K562 (cell line): ENCODE measurements around the gene NRROS. TPM values are rescaled to one million over a fixed set of nuclear protein-coding genes. Genes with fewer than 3 reads are reported as not detected.
A peak's percentile ranks its signal among the peaks of the same experiment; 100 is the strongest.

Experiments
- ATAC-seq: fragments of 200-7000 bp; cut with Tn5 transposase; 3 replicates; pipeline ENCODE4 v1.9.1; 2020; ENCODE audit warnings: moderate library complexity
- BruUV-seq: library from RNA; stranded (reverse); fragments of 400-500 nt; replicated peaks from 2 replicates; lab custom pipeline; 2021; lab: Mats Ljungman, UMichigan
- CTCF ChIA-PET: fragments of 300-600 bp; formaldehyde crosslinking; extraction: SDS; loops from one replicate; lab custom pipeline; 2021; ENCODE audit warnings: low intra/inter-chr PET ratio; lab: Yijun Ruan, JAX
- POLR2A ChIA-PET: fragments of 300-600, 350-650 bp; sonication (Branson Sonifier 250); formaldehyde crosslinking; extraction: SDS; loops from one replicate; lab custom pipeline; 2021; ENCODE audit warnings: antibody characterized with exemption, inconsistent platforms; lab: Yijun Ruan, JAX
- DNase-seq, 4 experiments: peaks; one replicate each; pipeline versions ENCODE4 v3.0.0 to v3.0.0-alpha.2; 2011 to 2018; ENCODE audit warnings: low spot score in 3 of 4, mixed read lengths in 3 of 4; ENCODE audit errors: extremely low read depth in 1 of 4
- FAIRE-seq: peaks from 2 replicates; lab custom pipeline; 2011; peaks lifted over from hg19 to GRCh38; lab: Jason Lieb, UNC
- H2AFZ ChIP-seq: 2 replicates; pipeline ENCODE4 v1.6.0; 2011; ENCODE audit warnings: low read depth, low read length, control low read depth, inconsistent platforms
- H3K27ac ChIP-seq: fragments of 200-600 bp; 3 replicates; pipeline ENCODE4 v1.8.0; 2011; ENCODE audit warnings: low read depth, mild to moderate bottlenecking, control low read depth, inconsistent platforms, low read length, moderate library complexity, mixed read lengths; ENCODE audit errors: extremely low read depth
- H3K27me3 ChIP-seq, 2 experiments: fragments of 300-600 bp in 1 of 2; 2 replicates in 1 of 2; 3 replicates in 1 of 2; pipeline versions ENCODE4 v1.6.0 to v1.8.0; 2011; ENCODE audit warnings: inconsistent platforms in 2 of 2, low read length in 2 of 2, mild to moderate bottlenecking in 1 of 2, mixed read lengths in 1 of 2, moderate library complexity in 1 of 2; ENCODE audit not compliant: control insufficient read depth in 2 of 2, insufficient read depth in 2 of 2
- H3K36me3 ChIP-seq: fragments of 300-600 bp; 3 replicates; pipeline ENCODE4 v1.8.0; 2011; ENCODE audit warnings: mild to moderate bottlenecking, low read length, inconsistent platforms; ENCODE audit not compliant: control insufficient read depth, insufficient read depth
- H3K4me1 ChIP-seq, 2 experiments: fragments of 200-600 bp in 1 of 2; replicated peaks in 1 of 2; 2 replicates in 1 of 2; 3 replicates in 1 of 2; pipeline versions ENCODE4 v1.5.1 to v1.8.0; 2011; ENCODE audit warnings: inconsistent platforms in 2 of 2, low read length in 2 of 2, mild to moderate bottlenecking in 1 of 2, mixed read lengths in 1 of 2, moderate library complexity in 1 of 2; ENCODE audit not compliant: control insufficient read depth in 2 of 2, insufficient read depth in 2 of 2
- H3K4me2 ChIP-seq: 2 replicates; pipeline ENCODE4 v1.6.1; 2011; ENCODE audit warnings: low read length, control low read depth, inconsistent platforms, mixed read lengths; ENCODE audit not compliant: insufficient read depth
- H3K4me3 ChIP-seq: fragments of 200-600 bp; sonication (generic), shearing (Covaris generic); 2 replicates; pipeline ENCODE4 v1.5.1; 2016; ENCODE audit warnings: control low read depth, inconsistent platforms
- H3K79me2 ChIP-seq: fragments of 200-600 bp; 3 replicates; pipeline ENCODE4 v1.8.0; 2011; ENCODE audit warnings: low read length, inconsistent platforms; ENCODE audit not compliant: control insufficient read depth, insufficient read depth
- H3K9ac ChIP-seq, 2 experiments: 2 replicates each; pipeline versions ENCODE4 v1.6.0 to v1.6.1; 2011; ENCODE audit warnings: low read depth in 2 of 2, low read length in 2 of 2, control low read depth in 1 of 2, inconsistent platforms in 1 of 2, mild to moderate bottlenecking in 1 of 2, mixed read lengths in 1 of 2; ENCODE audit not compliant: insufficient read depth in 1 of 2
- H3K9me1 ChIP-seq: one replicate; pipeline ENCODE4 v1.6.0; 2011; ENCODE audit warnings: inconsistent platforms, mild to moderate bottlenecking, low read length, moderate library complexity; ENCODE audit not compliant: control insufficient read depth, insufficient read depth
- H3K9me3 ChIP-seq: replicated peaks from 2 replicates; pipeline ENCODE4 v1.5.1; 2011; ENCODE audit warnings: low read depth, low read length, inconsistent platforms; ENCODE audit not compliant: control insufficient read depth, insufficient read depth
- H4K20me1 ChIP-seq: replicated peaks from 2 replicates; pipeline ENCODE4 v1.6.1; 2011; ENCODE audit warnings: low read length, inconsistent platforms, mixed read lengths; ENCODE audit not compliant: control insufficient read depth, insufficient read depth
- C11orf30 ChIP-seq: fragments of 450-650 bp; IDR thresholded peaks from 2 replicates; pipeline ENCODE4 v1.6.1; 2016; ENCODE audit warnings: low read depth, mild to moderate bottlenecking
- MEIS2 ChIP-seq: fragments of 450-650 bp; IDR thresholded peaks from 2 replicates; pipeline ENCODE4 v1.6.1; 2014; ENCODE audit warnings: mild to moderate bottlenecking; ENCODE audit not compliant: partially characterized antibody
- MXD1 ChIP-seq: fragments of 250-450 bp; sonication (Bioruptor Pico); IDR thresholded peaks from 2 replicates; pipeline ENCODE4 v1.8.0; 2021; ENCODE audit warnings: borderline replicate concordance, mild to moderate bottlenecking, moderate library complexity; ENCODE audit not compliant: poor library complexity, severe bottlenecking
- NELFE ChIP-seq: IDR thresholded peaks from 2 replicates; pipeline ENCODE4 v1.6.1; 2011; ENCODE audit warnings: mild to moderate bottlenecking; ENCODE audit not compliant: insufficient read depth, insufficient read length
- ZNF316 ChIP-seq: fragments of 450-650 bp; IDR thresholded peaks from 2 replicates; pipeline ENCODE4 v1.6.1; 2016
- ZNF583 ChIP-seq: fragments of 250-450 bp; sonication (Bioruptor Pico); IDR thresholded peaks from 2 replicates; pipeline ENCODE4 v1.4.0; 2020
- WGBS: fragments of 100-300 bp; shearing (Covaris generic); methylation state at CpG from one replicate; pipeline ENCODE4 v1.1.6; 2016; ENCODE audit warnings: low coverage, mixed read lengths; ENCODE audit not compliant: insufficient coverage; ENCODE audit errors: missing lambda C conversion rate; 5-methylcytosine and 5-hydroxymethylcytosine counted together
- in situ Hi-C: fragments of 300-500 bp; cut with MboI; formaldehyde crosslinking; loops from 4 replicates; pipeline ENCODE4 v1.15.0; 2018; ENCODE audit warnings: inconsistent platforms, mixed read lengths
- intact Hi-C: fragments of 100-400 bp; cut with micrococcal nuclease; formaldehyde crosslinking; loops from 2 replicates; pipeline ENCODE4 v1.14.2; 2022
- polyA plus RNA-seq, 8 experiments: library from polyadenylated mRNA; depleted of rRNA in 4 of 8; stranded (reverse) in 5 of 8; unstranded in 3 of 8; fragments of >200 nt; fragmentation: Nextera tagmentation in 2 of 8; fragmentation: Illumina TruSeq in 1 of 8; extraction: Ambion mirVana in 2 of 8; extraction: Trizol in 1 of 8; gene quantifications; 2 replicates each; pipeline versions ENCODE4 v1.2.1 to v1.2.3, GENCODE V29; 2011 to 2014; ENCODE audit warnings: inconsistent platforms in 1 of 8, missing spikeins in 1 of 8
- total RNA-seq, 7 experiments: library from RNA; depleted of rRNA in 6 of 7; stranded (reverse); fragments of >200 nt in 6 of 7; fragmentation: Illumina TruSeq in 2 of 7; extraction: Trizol in 2 of 7; gene quantifications; 2 replicates each; pipeline versions ENCODE4 v1.2.1 to v1.2.3, GENCODE V29; 2011 to 2021; ENCODE audit warnings: low replicate concordance in 1 of 7

NRROS gene
- total and polyA plus RNA-seq, 9 of the 15 experiments (the other 6 are each of a cell fraction or from before 2014, with no cell fraction given): 0.34 to 13.8 (median 3.8) TPM

GRCh38 chr3:196646666-196647216 is 7.2 kb downstream of the NRROS start:
- ATAC-seq: no peak
- Histone ChIP-seq H3K4me3 (no peak overlapping the region), H3K36me3 (peaks cover 22% of the 10 kb centered on the region; the same call in 2 of the 3 replicates), H3K4me2 (no peak overlapping the region), H3K79me2 (peaks cover 22% of the 10 kb centered on the region; the same call in 2 of the 3 replicates), H3K4me1 (peaks cover 21% of the 10 kb centered on the region in 2 experiments), H3K9ac (peak overlapping the region in 1 of 2 experiments; percentile 67; a peak in 2 of 4 replicates), H3K27me3 (no peaks in the 10 kb centered on the region), H2AFZ (no peak overlapping the region), H3K27ac (no peak overlapping the region), H3K9me1 (no peaks in the 10 kb centered on the region), H3K9me3 (no peaks in the 10 kb centered on the region), H4K20me1 (no peaks in the 10 kb centered on the region)
- intact Hi-C loops: no loop called here
- TF ChIP-seq ZNF316 (peak; percentile 79), MXD1 (CRISPR knock-in tag) (no peak), ZNF583 (CRISPR knock-in tag) (no peak), C11orf30 (peak; percentile 50), NELFE (no peak), MEIS2 (no peak)
- in situ Hi-C loops: no loop called here
- DNase-seq: no peak
- POLR2A ChIA-PET: no interaction called here
- 92% methylated on average over 11 of the region's 17 CpGs for whole genome bisulfite sequencing
- no TSS peak for BruUV-seq
- CTCF ChIA-PET: no interaction called here
- no peak for FAIRE-seq
